ENCODE data around the gene CFAP210.
A peak's percentile ranks its signal among the peaks of the same experiment; 100 is the strongest.
"Not testable (repeated sequence)": the region's sequence is repeated elsewhere in the genome, so short reads cannot be mapped to it uniquely, and the experiment has no call there.

The CFAP210 gene

GRCh38 chr2:169712791-169713227 lies 18.6 kb upstream of the CFAP210 start:
- no peak for DNase-seq (ENCODE audit: low read depth)

GRCh38 chr2:169711751-169712509 lies 17.7 kb upstream of the CFAP210 start:
- DNase-seq (ENCODE audit: low read depth) = no peak

DNA sequence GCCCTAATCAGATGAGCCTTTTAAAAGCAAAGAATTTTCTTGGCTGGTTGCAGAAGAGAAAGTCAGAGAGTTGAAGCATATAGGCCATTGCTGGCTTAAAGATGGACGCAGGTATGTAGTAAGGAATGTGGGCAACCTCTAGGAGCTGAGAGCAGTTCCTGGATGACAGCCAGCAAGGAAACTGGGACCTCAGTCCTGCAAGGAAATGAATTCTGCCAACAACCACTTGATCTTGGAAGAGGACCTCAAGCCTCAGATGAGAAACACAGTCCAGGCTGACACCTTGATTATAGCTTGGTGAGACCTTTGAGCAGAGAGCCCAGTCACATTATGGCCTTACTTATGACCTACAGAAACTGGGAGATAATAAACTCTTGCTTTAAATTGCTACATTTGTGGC lies 15.8 kb upstream of the CFAP210 start:
- DNase-seq (ENCODE audit: low read depth) = no peak

- no peak for DNase-seq (ENCODE audit: low read depth)
These were observed 15.1 kb upstream of the CFAP210 start for GRCh38 chr2:169709331-169709730.

GRCh38 chr2:169707626-169708025 lies 13.4 kb upstream of the CFAP210 start:
- DNase-seq (ENCODE audit: low read depth) = no peak

- peak; percentile 60 for DNase-seq (ENCODE audit: low read depth)
These were observed 11.7 kb upstream of the CFAP210 start for GRCh38 chr2:169705927-169706326.

- no peak for DNase-seq (ENCODE audit: low read depth)
These were observed 10.0 kb upstream of the CFAP210 start for GRCh38 chr2:169704160-169704708.

DNA sequence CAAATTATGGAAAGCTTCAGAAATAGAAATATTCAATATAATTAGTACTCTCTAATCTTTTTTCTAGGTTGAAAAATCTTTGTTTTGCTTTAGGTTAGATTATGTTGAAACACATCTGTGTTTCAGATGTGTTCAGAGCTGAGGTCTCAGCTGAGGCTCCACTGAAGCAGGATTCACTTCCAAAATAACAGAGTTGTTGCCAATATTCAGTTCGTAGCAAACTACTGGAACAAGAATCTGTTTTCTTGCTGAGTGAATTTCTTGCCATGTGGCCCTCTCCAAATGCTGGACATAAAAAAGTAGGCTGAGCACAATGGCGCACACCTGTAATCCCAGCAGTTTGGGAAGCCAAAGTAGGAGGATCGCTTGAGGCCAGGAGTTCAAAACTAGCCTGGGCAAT lies 8.8 kb upstream of the CFAP210 start:
- DNase-seq (ENCODE audit: low read depth) = no peak

- DNase-seq (ENCODE audit: low read depth) = not testable (repeated sequence)
These were observed 5.0 kb upstream of the CFAP210 start for GRCh38 chr2:169699173-169699572.

GRCh38 chr2:169696381-169696780 lies 2.2 kb upstream of the CFAP210 start:
- DNase-seq (ENCODE audit: low read depth) = no peak

GRCh38 chr2:169694894-169695260 lies 672 bp upstream of the CFAP210 start:
- no peak for DNase-seq (ENCODE audit: low read depth)

DNA sequence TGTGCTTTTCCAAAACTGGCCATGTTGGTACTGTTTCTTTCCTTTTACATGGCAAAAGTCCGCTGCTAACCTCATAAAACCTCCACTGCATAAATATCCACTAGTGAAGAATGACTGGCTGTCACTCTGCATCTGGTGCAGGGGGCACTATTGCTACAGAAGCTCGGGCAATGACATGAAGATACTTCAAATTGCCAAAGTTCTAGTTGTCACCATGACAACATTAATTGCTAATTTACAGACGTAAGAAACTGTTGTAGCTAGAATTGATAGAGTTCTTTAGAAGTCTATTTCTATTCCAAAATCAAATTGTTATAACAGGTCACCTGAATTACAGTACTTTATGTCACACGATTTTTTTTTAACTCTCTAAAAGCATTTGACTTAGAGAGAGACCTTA lies 845 bp downstream of the CFAP210 start:
- no peak for DNase-seq (ENCODE audit: low read depth)

GRCh38 chr2:169692718-169693117 lies 1.5 kb downstream of the CFAP210 start:
- no peak for DNase-seq (ENCODE audit: low read depth)

- no peak for DNase-seq (ENCODE audit: low read depth)
These were observed 3.2 kb downstream of the CFAP210 start for GRCh38 chr2:169690958-169691357.

DNA sequence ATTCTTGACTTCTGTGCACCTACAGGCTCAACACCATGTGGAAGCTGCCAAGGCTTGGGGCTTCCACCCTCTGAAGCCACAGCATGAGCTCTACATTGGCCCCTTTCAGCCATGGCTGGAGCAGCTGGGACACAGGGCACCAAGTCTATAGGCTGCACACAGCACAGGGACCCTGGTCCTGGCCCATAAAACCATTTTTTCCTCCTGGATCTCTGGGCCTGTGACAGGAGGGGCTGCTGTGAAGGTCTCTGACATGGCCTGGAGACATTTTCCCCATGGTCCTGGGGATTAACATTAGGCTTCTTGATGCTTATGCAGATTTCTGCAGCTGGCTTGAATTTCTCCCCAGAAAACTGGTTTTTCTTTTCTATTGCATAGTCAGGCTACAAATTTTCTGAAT lies 6.3 kb downstream of the CFAP210 start:
- not testable (repeated sequence) for DNase-seq (ENCODE audit: low read depth)

GRCh38 chr2:169686825-169687224 lies 7.4 kb downstream of the CFAP210 start:
- not testable (repeated sequence) for DNase-seq (ENCODE audit: low read depth)

- DNase-seq (ENCODE audit: low read depth) = not testable (repeated sequence)
These were observed 9.5 kb downstream of the CFAP210 start for GRCh38 chr2:169684712-169685111.

DNA sequence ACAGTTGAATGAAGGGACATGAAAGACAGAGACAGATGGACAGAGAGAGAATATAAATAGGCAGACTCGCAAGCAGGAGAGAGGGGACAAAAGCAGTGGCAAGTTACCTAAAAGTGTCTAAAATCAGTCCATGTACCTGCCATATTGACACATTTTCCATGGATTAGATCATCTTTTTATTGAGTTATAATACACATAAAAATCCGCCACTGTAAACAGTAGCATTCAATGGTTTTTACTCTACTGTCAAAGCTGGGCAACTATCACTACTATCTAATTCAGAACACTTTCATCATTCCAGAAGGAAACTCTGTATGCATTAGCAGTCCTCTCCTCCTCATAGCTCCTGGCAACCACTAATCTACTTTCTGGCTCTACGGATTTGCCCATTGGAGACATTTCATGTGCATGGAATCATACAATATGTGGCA lies 10.1 kb downstream of the CFAP210 start:
- no peak for DNase-seq (ENCODE audit: low read depth)

GRCh38 chr2:169683425-169684134 lies 10.6 kb downstream of the CFAP210 start:
- no peak for DNase-seq (ENCODE audit: low read depth)

GRCh38 chr2:169683054-169683424 lies 11.2 kb downstream of the CFAP210 start:
- DNase-seq (ENCODE audit: low read depth) = no peak

DNA sequence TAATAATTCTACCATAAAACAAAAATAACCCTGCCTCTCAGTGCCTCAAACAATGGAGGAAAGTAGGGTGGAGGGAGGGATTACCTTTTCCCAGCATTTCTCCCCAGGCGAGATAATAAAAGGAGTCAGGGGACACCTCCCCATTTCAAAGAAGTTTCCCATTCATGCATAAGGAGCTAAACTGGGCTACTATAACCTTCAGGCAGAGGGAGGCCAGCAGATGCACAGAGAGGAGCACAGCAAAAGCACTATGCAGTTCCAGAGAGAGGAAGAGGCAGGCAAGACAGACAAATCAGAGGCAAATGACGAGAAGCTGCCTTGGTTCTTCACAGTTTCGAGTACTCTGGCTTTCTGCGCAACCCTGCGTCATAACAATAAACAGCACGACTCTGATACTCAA lies 17.4 kb downstream of the CFAP210 start:
- DNase-seq (ENCODE audit: low read depth) = no peak

DNA sequence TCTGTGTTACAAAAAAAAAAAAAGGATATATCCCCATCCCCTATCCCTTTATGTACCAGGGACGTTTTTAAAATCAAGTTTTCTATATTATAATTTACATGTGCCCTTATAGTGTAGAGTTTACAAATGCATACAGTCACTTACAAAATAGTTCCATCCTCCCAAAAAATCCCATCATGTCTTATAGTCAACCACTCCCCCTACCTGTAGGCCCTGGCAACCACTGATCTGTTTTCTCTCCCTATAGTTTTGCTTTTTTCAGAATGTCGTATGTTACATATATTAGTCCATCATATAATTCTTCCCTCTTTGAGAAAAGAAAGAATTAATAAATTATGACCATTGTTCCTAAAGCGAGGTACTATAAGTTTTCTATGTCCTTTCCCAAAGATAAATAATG lies 17.8 kb downstream of the CFAP210 start:
- no peak for DNase-seq (ENCODE audit: low read depth)

DNA sequence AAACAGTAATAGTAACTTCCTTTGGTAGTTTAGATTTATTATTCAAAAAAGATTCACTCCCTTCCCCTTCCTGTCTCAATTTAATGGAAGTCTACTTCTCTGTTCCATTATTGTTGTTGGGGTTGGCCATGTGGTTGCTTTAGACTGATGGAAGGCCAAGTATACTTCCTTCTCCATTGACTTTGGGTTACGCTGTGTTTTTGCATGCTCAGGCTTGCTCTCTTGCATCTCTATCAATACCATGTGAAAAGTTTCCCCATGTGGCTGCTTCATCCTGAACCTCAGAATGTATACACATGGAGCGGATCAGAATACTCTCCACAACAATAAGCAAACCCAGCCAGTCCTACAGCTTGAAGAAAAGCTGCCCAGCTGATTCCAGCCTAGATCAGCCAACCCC lies 20.3 kb downstream of the CFAP210 start:
- DNase-seq (ENCODE audit: low read depth) = no peak

Data from fibroblast of the conjunctiva (primary cell).